Measurements from ENCODE around the gene KIF14.

DNA sequence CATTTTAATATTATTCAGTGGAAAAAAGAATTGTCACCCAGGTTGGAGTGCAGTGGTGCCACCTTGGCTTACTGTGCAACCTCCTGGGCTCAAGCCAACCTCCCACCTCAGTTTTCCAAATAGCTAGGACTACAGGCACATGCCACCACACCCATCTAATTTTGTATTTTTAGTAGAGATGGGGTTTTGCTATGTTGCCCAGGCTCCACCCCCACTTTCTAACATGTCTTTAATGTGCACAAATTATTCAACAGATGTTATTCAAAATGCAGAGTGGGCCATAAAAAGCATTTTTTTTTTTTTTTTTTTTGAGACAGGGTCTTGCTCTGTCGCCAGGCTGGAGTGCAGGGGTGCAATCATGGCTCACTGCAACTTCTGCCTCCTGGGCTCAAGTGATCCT is 31.8 kb upstream of the KIF14 start:
- TF ChIP-seq CTCF (IDR thresholded peaks at IDR 0.05): no peak
- no peak for TF ChIP-seq EP300 (IDR thresholded peaks at IDR 0.05)
- TF ChIP-seq POLR2A (IDR thresholded peaks at IDR 0.05): no peak
